ENCODE results near the gene PLEKHB2. TPM values are rescaled to one million over a fixed set of nuclear protein-coding genes. Genes with fewer than 3 reads are reported as not detected.
"Not testable (repeated sequence)": the region's sequence is repeated elsewhere in the genome, so short reads cannot be mapped to it uniquely, and the experiment has no call there.

Gene PLEKHB2
- total RNA-seq, 6 experiments from 2014 or later, result 87.3 to 96.2 (median 93.6) TPM

DNA sequence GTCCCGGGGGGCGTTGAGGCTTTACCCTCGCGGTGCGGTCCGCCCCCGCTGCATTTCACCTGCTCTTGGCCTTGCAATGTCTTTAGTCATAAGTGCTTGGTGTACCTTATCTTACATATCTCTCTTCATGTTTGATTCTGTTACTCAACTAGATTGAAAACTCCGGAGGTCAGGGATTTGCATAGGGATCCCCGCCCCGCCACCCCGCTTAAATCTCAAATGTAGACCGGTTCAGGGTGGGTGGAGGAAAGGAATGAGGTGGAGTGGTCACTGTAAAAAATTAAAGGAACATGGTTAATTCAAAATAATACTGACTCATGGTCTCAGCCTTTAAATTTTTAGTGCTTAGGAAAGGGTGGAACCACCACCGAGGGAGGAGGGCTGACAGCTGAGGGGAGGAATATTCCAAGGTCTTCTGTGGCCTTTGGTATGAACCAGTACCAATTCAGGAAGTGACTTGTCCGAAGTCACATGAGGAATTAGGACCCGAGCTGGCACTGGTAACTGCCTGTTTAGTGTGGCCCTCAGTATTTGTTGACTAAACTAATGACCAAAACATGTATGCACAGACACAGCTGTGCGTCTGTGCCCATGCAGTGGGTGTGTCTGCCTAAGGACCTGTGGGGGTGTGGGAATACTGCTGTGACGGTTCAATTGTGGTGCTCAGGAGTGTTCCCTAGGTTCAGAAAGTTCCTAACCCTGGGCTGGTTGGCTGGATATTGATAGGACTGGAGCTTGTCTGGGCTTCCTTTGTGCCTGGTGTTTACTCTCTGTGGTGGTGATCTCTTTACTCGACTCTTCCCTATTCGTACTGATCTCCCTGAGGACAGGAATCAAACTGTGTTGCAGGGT lies 1.0 kb downstream of the PLEKHB2 start:
- peak overlapping the region; percentile 95 for H3K4me3 Mint-ChIP-seq
- H3K36me3 Mint-ChIP-seq (ENCODE audit: low read depth), result peaks cover 14% of the 10 kb centered on the region

DNA sequence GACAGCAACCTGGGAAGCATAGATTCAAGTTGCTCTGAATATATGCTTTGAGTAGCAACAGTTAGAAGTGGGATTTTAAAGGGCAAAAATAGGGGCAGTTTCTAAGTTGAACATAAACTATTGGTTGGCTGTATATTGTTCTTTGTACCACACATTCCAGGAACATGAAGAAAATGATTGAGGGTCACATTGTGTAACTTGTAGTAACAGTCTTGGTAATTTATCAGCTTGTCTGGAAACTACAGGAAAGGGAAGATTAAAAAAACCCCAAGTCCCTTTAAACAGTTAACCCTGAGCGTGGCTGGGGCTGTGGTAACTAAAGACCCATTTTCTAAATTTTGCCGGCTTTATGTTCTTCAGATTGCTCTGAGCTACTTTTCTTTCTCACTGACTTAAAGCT lies 7.4 kb downstream of the PLEKHB2 start:
- Mint-ChIP-seq H3K36me3 (ENCODE audit: low read depth) (peaks cover 51% of the 10 kb centered on the region), H3K4me3 (no peak overlapping the region), H3K27me3 (ENCODE audit: insufficient read depth) (no peaks in the 10 kb centered on the region; the same call in 1 of the 2 replicates), H3K27ac (no peak overlapping the region), H3K4me1 (ENCODE audit: low read depth) (peaks cover 57% of the 10 kb centered on the region), H3K9me3 (no peaks in the 10 kb centered on the region)
- TF ChIP-seq, protein P1, sequence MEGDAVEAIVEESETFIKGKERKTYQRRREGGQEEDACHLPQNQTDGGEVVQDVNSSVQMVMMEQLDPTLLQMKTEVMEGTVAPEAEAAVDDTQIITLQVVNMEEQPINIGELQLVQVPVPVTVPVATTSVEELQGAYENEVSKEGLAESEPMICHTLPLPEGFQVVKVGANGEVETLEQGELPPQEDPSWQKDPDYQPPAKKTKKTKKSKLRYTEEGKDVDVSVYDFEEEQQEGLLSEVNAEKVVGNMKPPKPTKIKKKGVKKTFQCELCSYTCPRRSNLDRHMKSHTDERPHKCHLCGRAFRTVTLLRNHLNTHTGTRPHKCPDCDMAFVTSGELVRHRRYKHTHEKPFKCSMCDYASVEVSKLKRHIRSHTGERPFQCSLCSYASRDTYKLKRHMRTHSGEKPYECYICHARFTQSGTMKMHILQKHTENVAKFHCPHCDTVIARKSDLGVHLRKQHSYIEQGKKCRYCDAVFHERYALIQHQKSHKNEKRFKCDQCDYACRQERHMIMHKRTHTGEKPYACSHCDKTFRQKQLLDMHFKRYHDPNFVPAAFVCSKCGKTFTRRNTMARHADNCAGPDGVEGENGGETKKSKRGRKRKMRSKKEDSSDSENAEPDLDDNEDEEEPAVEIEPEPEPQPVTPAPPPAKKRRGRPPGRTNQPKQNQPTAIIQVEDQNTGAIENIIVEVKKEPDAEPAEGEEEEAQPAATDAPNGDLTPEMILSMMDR (IDR thresholded peaks at IDR 0.05), result no peak
- DNase-seq, result no peak

More for the DNA sequence above, 1.0 kb downstream of the PLEKHB2 start:
- H3K27me3 Mint-ChIP-seq (ENCODE audit: insufficient read depth), result no peaks in the 10 kb centered on the region; the same call in 1 of the 2 replicates
- peak overlapping the region; percentile 90 for H3K27ac Mint-ChIP-seq
- H3K4me1 Mint-ChIP-seq (ENCODE audit: low read depth), result peaks cover 33% of the 10 kb centered on the region
- DNase-seq, result peak; percentile 73
- TF ChIP-seq, protein P1 (IDR thresholded peaks at IDR 0.05), result no peak
- no peaks in the 10 kb centered on the region for H3K9me3 Mint-ChIP-seq

DNA sequence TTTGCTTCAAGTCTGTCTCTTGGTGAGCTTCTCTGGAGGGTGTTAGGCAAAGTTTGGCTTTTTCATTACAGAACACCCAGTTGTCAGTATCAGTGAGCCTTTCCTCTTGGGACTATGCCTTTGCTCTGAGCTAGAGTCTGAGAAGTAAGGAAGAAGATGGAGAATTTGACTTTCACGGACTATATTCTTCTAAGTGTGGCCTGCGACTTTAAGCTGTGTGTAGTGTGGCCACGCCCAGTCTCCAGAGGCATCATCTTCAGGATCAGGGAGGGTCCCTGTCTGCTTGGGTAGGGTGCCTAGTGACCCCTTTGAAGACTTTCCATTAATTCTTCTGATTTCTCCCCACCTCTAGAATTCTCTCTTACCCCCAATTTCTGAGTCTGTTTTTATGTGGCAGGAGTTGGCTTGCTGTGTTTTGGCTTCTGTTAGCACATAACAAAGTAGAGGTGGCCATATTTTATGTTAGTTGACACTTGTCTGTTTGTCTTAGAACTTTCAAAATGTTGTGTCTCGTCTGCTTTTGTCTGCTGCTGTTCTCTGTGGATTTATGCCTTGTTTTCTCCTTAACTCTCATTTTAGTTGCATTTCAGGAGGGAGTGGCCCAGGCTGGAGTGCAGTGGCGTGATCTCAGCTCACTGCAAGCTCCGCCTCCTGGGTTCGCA lies 8.6 kb downstream of the PLEKHB2 start:
- peaks cover 57% of the 10 kb centered on the region for H3K4me1 Mint-ChIP-seq (ENCODE audit: low read depth)
- H3K4me3 Mint-ChIP-seq, result no peak overlapping the region
- peaks cover 54% of the 10 kb centered on the region for H3K36me3 Mint-ChIP-seq (ENCODE audit: low read depth)
- H3K9me3 Mint-ChIP-seq, result no peaks in the 10 kb centered on the region
- TF ChIP-seq, protein P1 (IDR thresholded peaks at IDR 0.05), result no peak
- H3K27ac Mint-ChIP-seq, result no peak overlapping the region
- H3K27me3 Mint-ChIP-seq (ENCODE audit: insufficient read depth), result no peaks in the 10 kb centered on the region; the same call in 1 of the 2 replicates
- no peak for DNase-seq

DNA sequence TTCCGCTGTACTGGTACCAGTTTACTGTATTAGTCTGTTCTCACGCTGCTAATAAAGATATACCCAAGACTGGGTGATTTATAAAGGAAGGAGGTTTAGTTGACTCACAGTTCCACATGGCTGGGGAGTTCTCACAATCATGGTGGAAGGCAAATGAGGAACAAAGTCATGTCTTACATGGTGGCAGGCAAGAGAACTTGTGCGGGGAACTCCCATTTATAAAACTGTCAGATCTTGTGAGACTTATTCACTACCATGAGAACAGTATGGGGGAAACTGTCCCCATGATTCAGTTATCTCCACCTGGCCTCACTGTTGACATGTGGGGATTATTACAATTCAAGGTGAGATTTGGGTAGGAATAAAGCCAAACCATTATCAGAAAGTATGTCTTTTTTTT lies 9.8 kb downstream of the PLEKHB2 start:
- not testable (repeated sequence) for H3K27me3 Mint-ChIP-seq (ENCODE audit: insufficient read depth); DNase-seq; H3K27ac Mint-ChIP-seq; H3K9me3 Mint-ChIP-seq; H3K4me3 Mint-ChIP-seq
- Mint-ChIP-seq H3K4me1 (ENCODE audit: low read depth) (peaks cover 57% of the 10 kb centered on the region), H3K36me3 (ENCODE audit: low read depth) (peaks cover 53% of the 10 kb centered on the region)

DNA sequence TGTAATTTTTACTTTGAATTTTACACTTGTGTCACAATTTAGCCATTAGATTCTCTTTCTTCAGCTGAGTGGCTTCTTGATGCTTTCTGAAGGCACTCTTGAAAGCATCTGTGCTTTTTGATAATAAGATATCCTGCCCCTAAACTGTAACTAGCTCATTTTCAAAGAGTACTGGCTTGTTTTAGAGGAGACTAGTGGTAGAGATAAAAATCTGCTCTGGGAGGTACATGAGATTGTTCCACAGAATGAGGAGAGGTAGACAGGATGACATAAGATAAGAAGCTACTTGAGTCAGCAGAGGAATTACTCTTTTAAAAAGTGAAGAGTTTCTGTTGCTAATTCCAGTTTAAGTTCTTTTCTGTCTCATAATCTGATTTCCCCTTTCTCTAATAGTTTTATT lies 10.6 kb downstream of the PLEKHB2 start:
- H3K4me1 Mint-ChIP-seq (ENCODE audit: low read depth), result peaks cover 54% of the 10 kb centered on the region

More for the DNA sequence above, 10.6 kb downstream of the PLEKHB2 start:
- no peaks in the 10 kb centered on the region for H3K9me3 Mint-ChIP-seq
- H3K4me3 Mint-ChIP-seq, result no peak overlapping the region
- peaks cover 50% of the 10 kb centered on the region for H3K36me3 Mint-ChIP-seq (ENCODE audit: low read depth)
- peak overlapping the region; percentile 1; the same call in 1 of the 2 replicates for H3K27ac Mint-ChIP-seq
- TF ChIP-seq, protein P1 (IDR thresholded peaks at IDR 0.05), result no peak
- no peaks in the 10 kb centered on the region; the same call in 1 of the 2 replicates for H3K27me3 Mint-ChIP-seq (ENCODE audit: insufficient read depth)
- no peak for DNase-seq
